ENCODE measurements around the gene RBMS3.
"Not testable (repeated sequence)": the region's sequence is repeated elsewhere in the genome, so short reads cannot be mapped to it uniquely, and the experiment has no call there.

Gene RBMS3

GRCh38 chr3:29312395-29312794 is 31.5 kb downstream of the RBMS3 start:
- no peak for DNase-seq (ENCODE audit: low read depth, low spot score)

GRCh38 chr3:29312960-29313452 is 32.1 kb downstream of the RBMS3 start:
- DNase-seq (ENCODE audit: low read depth, low spot score), result no peak

GRCh38 chr3:29313981-29314726 is 33.3 kb downstream of the RBMS3 start:
- DNase-seq (ENCODE audit: low read depth, low spot score), result no peak

GRCh38 chr3:29314727-29315088 is 33.8 kb downstream of the RBMS3 start:
- no peak for DNase-seq (ENCODE audit: low read depth, low spot score)

- DNase-seq (ENCODE audit: low read depth, low spot score), result no peak
These were observed 36.8 kb downstream of the RBMS3 start for GRCh38 chr3:29317659-29318173.

GRCh38 chr3:29318251-29318650 is 37.4 kb downstream of the RBMS3 start:
- no peak for DNase-seq (ENCODE audit: low read depth, low spot score)

GRCh38 chr3:29319262-29319661 is 38.4 kb downstream of the RBMS3 start:
- no peak for DNase-seq (ENCODE audit: low read depth, low spot score)

GRCh38 chr3:29319798-29320197 is 38.9 kb downstream of the RBMS3 start:
- DNase-seq (ENCODE audit: low read depth, low spot score), result no peak

- DNase-seq (ENCODE audit: low read depth, low spot score), result no peak
These were observed 41.7 kb downstream of the RBMS3 start for GRCh38 chr3:29322586-29322985.

GRCh38 chr3:29324180-29324651 is 43.3 kb downstream of the RBMS3 start:
- DNase-seq (ENCODE audit: low read depth, low spot score), result no peak

GRCh38 chr3:29326540-29326939 is 45.7 kb downstream of the RBMS3 start:
- not testable (repeated sequence) for DNase-seq (ENCODE audit: low read depth, low spot score)

- no peak for DNase-seq (ENCODE audit: low read depth, low spot score)
These were observed 49.4 kb downstream of the RBMS3 start for GRCh38 chr3:29329986-29330890.

GRCh38 chr3:29331035-29331434 is 50.2 kb downstream of the RBMS3 start:
- DNase-seq (ENCODE audit: low read depth, low spot score), result no peak

- no peak for DNase-seq (ENCODE audit: low read depth, low spot score)
These were observed 50.8 kb downstream of the RBMS3 start for GRCh38 chr3:29331456-29332194.

- no peak for DNase-seq (ENCODE audit: low read depth, low spot score)
These were observed 51.3 kb downstream of the RBMS3 start for GRCh38 chr3:29332195-29332637.

- DNase-seq (ENCODE audit: low read depth, low spot score), result no peak
These were observed 52.7 kb downstream of the RBMS3 start for GRCh38 chr3:29333576-29333975.

- no peak for DNase-seq (ENCODE audit: low read depth, low spot score)
These were observed 53.8 kb downstream of the RBMS3 start for GRCh38 chr3:29334706-29335105.

- DNase-seq (ENCODE audit: low read depth, low spot score), result no peak
These were observed 54.6 kb downstream of the RBMS3 start for GRCh38 chr3:29335438-29335837.

- no peak for DNase-seq (ENCODE audit: low read depth, low spot score)
These were observed 55.1 kb downstream of the RBMS3 start for GRCh38 chr3:29335943-29336342.

- no peak for DNase-seq (ENCODE audit: low read depth, low spot score)
These were observed 56.7 kb downstream of the RBMS3 start for GRCh38 chr3:29337565-29337964.

GRCh38 chr3:29338377-29338776 is 57.5 kb downstream of the RBMS3 start:
- DNase-seq (ENCODE audit: low read depth, low spot score), result no peak
